Neural crest cell (in vitro differentiated cells): ENCODE data around the gene SLIT3. TPM values are rescaled to one million over a fixed set of nuclear protein-coding genes. Genes with fewer than 3 reads are reported as not detected.

ENCODE experiments used
- DNase-seq: peaks from one replicate; pipeline ENCODE4 v3.0.0; 2021; ENCODE audit warnings: low read depth, mixed read lengths, low spot score
- H3K27ac Mint-ChIP-seq: one replicate; pipeline ENCODE4 v1.8.0; 2021; ENCODE audit warnings: mild to moderate bottlenecking, mixed read lengths; ENCODE audit not compliant: unreplicated experiment
- H3K27me3 Mint-ChIP-seq: 2 replicates; pipeline ENCODE4 v1.8.0; 2021; ENCODE audit warnings: low read depth, mild to moderate bottlenecking, mixed read lengths
- H3K36me3 Mint-ChIP-seq: 2 replicates; pipeline ENCODE4 v1.8.0; 2021; ENCODE audit warnings: low read depth, mild to moderate bottlenecking, mixed read lengths
- H3K4me1 Mint-ChIP-seq: 2 replicates; pipeline ENCODE4 v1.8.0; 2021; ENCODE audit warnings: mixed read lengths
- H3K4me3 Mint-ChIP-seq: one replicate; pipeline ENCODE4 v1.8.0; 2021; ENCODE audit warnings: mild to moderate bottlenecking, mixed read lengths
- H3K9me3 Mint-ChIP-seq: 2 replicates; pipeline ENCODE4 v1.8.0; 2021; ENCODE audit warnings: mixed read lengths
- total RNA-seq: library from RNA; stranded (reverse); gene quantifications from 2 replicates; pipeline ENCODE4 v1.2.1, GENCODE V29; 2021
- TF ChIP-seq, protein P1 (sequence below): fragments of 200-600 bp; sonication (generic); conservative IDR thresholded peaks from 2 replicates; pipeline ENCODE4 v1.5.0; 2021; ENCODE audit warnings: antibody characterized with exemption, mild to moderate bottlenecking

The SLIT3 gene
- total RNA-seq, 1 donor from 2014 or later, result 13.3 TPM

DNA sequence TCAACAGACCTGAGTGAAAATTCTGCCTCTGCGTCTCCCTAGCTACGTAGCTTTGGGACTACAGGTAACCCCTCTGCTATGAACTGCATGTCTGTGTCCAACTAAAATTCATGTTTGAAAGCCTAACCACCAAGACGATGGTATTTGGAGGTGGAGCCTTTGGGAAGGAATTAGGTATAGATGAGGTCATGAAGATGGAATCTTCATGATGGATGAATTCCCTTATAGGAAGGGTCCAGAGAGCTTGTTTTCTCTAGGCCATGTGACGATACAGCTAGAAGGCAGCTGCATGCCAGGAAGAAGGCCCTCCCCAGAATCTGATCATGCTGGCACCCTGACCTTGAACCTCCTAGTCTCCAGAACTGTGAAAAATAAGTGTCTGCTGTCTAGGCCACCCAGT, 296.4 kb downstream of the SLIT3 start:
- DNase-seq, result no peak
- peaks cover 2% of the 10 kb centered on the region for H3K27me3 Mint-ChIP-seq
- H3K27ac Mint-ChIP-seq, result no peak overlapping the region
- no peaks in the 10 kb centered on the region for H3K4me1 Mint-ChIP-seq
- TF ChIP-seq, protein P1, sequence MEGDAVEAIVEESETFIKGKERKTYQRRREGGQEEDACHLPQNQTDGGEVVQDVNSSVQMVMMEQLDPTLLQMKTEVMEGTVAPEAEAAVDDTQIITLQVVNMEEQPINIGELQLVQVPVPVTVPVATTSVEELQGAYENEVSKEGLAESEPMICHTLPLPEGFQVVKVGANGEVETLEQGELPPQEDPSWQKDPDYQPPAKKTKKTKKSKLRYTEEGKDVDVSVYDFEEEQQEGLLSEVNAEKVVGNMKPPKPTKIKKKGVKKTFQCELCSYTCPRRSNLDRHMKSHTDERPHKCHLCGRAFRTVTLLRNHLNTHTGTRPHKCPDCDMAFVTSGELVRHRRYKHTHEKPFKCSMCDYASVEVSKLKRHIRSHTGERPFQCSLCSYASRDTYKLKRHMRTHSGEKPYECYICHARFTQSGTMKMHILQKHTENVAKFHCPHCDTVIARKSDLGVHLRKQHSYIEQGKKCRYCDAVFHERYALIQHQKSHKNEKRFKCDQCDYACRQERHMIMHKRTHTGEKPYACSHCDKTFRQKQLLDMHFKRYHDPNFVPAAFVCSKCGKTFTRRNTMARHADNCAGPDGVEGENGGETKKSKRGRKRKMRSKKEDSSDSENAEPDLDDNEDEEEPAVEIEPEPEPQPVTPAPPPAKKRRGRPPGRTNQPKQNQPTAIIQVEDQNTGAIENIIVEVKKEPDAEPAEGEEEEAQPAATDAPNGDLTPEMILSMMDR, result no peak
- H3K9me3 Mint-ChIP-seq, result no peaks in the 10 kb centered on the region
- no peaks in the 10 kb centered on the region for H3K36me3 Mint-ChIP-seq
- no peak overlapping the region for H3K4me3 Mint-ChIP-seq

DNA sequence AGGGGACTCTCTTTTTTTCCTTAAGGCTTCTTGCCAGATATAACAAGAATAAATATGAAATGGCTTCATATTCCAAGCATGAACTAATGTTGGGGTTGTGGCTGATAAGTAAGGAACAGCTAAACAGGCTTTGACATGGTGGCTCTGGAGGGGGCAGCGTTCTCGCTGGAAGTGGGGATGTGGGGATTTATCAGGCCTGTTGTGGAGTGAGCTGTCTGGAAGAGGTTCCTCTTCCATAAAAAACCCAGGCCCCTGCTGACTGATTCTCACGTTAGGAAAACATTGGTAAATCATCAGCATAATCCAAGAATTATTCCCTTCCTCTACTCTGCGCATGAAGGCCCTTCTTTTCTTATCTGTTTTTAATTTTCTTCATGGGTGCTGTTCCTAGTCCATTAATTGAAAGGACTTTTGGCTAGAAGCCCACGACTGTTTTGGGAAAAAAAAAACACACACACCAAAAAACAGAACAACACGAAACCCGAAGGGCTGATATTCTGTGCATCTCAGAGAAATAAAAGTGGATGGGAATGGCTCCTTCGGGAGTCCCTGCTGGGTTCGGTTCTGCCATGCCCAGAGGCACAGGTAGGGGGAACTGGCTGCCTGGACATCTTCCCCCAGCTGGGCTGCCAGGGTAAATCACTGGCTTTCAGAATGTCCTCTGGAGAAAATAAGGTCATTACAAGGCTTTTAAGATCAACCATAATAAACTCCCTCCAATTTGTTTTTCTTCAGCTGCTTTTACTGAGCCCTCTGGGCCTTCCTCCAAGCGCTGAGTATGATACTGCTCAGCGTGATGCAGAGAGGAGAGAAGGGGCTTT, 297.0 kb downstream of the SLIT3 start:
- H3K27me3 Mint-ChIP-seq, result peaks cover 2% of the 10 kb centered on the region
- no peak overlapping the region for H3K27ac Mint-ChIP-seq
- no peaks in the 10 kb centered on the region for H3K9me3 Mint-ChIP-seq
- no peaks in the 10 kb centered on the region for H3K36me3 Mint-ChIP-seq
- no peak overlapping the region for H3K4me3 Mint-ChIP-seq
- no peaks in the 10 kb centered on the region for H3K4me1 Mint-ChIP-seq
- no peak for DNase-seq
- TF ChIP-seq, protein P1, result peak; percentile 28

DNA sequence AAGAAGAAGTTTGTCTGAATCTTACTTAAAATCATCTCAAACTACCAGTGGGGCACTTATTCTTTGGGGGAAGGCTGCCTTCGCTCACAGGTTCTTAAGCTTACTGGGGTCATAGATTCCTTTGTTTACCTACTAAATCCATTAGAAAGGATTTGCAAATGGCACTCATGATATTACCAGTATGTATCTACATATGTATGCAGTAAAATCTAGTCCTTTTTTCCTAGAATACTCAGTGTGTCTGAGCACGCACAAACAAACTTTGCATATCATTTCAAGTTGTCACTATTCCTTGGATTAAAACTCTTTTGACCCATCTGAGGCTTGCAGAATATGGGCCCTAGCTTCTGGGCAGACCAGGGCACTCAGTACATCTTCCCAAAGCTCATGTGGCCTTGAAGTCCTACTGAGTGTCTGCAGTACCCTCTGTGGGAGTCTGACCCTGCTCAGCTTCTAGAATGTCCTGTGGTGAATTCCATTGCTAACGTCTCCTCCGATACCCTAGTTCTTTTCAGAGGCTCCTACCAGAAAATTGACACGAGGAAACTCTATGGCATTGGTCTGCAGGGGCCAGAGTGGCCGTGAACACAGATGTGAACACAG, 297.9 kb downstream of the SLIT3 start:
- DNase-seq, result no peak
- Mint-ChIP-seq H3K27me3 (peaks cover 2% of the 10 kb centered on the region), H3K4me3 (no peak overlapping the region), H3K36me3 (no peaks in the 10 kb centered on the region), H3K27ac (no peak overlapping the region), H3K4me1 (no peaks in the 10 kb centered on the region), H3K9me3 (no peaks in the 10 kb centered on the region)
- TF ChIP-seq, protein P1, result no peak

DNA sequence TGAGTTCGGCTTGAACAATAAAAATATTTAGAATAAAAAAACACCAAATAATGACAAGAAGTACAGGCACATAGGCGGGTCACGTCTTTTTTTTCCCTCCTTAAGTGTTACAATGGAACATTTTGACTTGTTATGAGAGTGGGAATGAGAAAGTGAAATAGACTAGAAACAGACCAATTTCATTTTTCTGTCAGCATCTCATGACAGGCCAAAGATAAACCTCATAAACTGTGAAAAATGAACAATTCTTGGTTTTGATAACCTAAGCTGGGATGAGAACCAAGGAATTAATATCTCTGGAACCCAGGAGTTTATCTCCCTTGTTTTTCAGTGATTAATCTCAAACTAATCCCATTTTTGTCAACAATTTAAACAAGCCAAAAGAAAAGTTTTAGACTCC, 299.5 kb downstream of the SLIT3 start:
- TF ChIP-seq, protein P1, result no peak
- no peak for DNase-seq
- H3K4me3 Mint-ChIP-seq, result no peak overlapping the region
- H3K27me3 Mint-ChIP-seq, result peaks cover 2% of the 10 kb centered on the region
- no peaks in the 10 kb centered on the region for H3K4me1 Mint-ChIP-seq
- H3K36me3 Mint-ChIP-seq, result no peaks in the 10 kb centered on the region
- no peak overlapping the region for H3K27ac Mint-ChIP-seq
- no peaks in the 10 kb centered on the region for H3K9me3 Mint-ChIP-seq

DNA sequence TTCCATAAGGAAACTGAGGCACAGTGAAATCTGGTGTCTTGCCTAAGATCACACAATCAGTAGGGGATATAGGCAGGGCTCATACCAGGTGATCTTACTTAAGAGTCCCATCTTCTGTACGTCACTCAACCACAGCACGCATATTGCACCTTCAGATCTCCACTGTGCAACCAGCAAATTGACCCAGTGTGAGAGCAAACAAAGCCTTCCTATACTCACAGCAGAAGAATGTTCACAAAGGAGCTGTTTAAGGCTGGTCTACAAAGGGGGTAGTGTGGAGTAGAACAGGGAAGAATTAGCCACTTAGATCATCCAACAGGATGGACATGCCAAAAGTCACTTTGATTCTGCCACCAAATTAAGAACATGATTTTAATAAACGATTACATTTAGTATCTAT, 305.9 kb downstream of the SLIT3 start:
- Mint-ChIP-seq H3K9me3 (no peaks in the 10 kb centered on the region), H3K4me1 (peaks cover 46% of the 10 kb centered on the region)

More for the DNA sequence above, 305.9 kb downstream of the SLIT3 start:
- Mint-ChIP-seq H3K36me3 (no peaks in the 10 kb centered on the region), H3K27me3 (peaks cover 3% of the 10 kb centered on the region), H3K27ac (no peak overlapping the region), H3K4me3 (no peak overlapping the region)
- TF ChIP-seq, protein P1, result no peak
- DNase-seq, result no peak
